Endodermal cell (in vitro differentiated cells): ENCODE data around the gene COL24A1. TPM values are rescaled to one million over a fixed set of nuclear protein-coding genes. Genes with fewer than 3 reads are reported as not detected.

Experiments
- DNase-seq: peaks from one replicate; pipeline ENCODE4 v3.0.0-alpha.2; 2017
- H3K27ac ChIP-seq: 2 replicates; pipeline ENCODE4 v1.5.1; 2013; ENCODE audit warnings: mild to moderate bottlenecking, low read depth, low read length, moderate library complexity
- H3K27me3 ChIP-seq: 2 replicates; pipeline ENCODE4 v1.6.1; 2013; ENCODE audit warnings: mild to moderate bottlenecking, low read length, moderate library complexity; ENCODE audit not compliant: insufficient read depth, control insufficient read depth, poor library complexity, severe bottlenecking
- H3K36me3 ChIP-seq: 2 replicates; pipeline ENCODE4 v1.7.0; 2013; ENCODE audit warnings: mild to moderate bottlenecking, low read length, moderate library complexity; ENCODE audit not compliant: control insufficient read depth, insufficient read depth
- H3K4me1 ChIP-seq: one replicate; pipeline ENCODE4 v1.7.0; 2013; ENCODE audit warnings: low read length; ENCODE audit not compliant: control insufficient read depth, insufficient read depth
- H3K4me3 ChIP-seq: 2 replicates; pipeline ENCODE4 v1.5.1; 2013; ENCODE audit warnings: mild to moderate bottlenecking, low read length, moderate library complexity
- H3K9ac ChIP-seq: 2 replicates; pipeline ENCODE4 v1.6.1; 2013; ENCODE audit warnings: mild to moderate bottlenecking, low read length, moderate library complexity; ENCODE audit not compliant: poor library complexity, severe bottlenecking; ENCODE audit errors: extremely low read depth
- H3K9me3 ChIP-seq: 2 replicates; pipeline ENCODE4 v1.6.1; 2013; ENCODE audit warnings: mild to moderate bottlenecking, low read length, moderate library complexity; ENCODE audit not compliant: control insufficient read depth
- H3K27ac Mint-ChIP-seq: 2 replicates; pipeline ENCODE4 v1.8.0; 2020; ENCODE audit warnings: mixed read lengths
- H3K27me3 Mint-ChIP-seq: 2 replicates; pipeline ENCODE4 v1.8.0; 2021; ENCODE audit warnings: mild to moderate bottlenecking, mixed read lengths; ENCODE audit not compliant: insufficient read depth
- H3K36me3 Mint-ChIP-seq: 2 replicates; pipeline ENCODE4 v1.8.0; 2020; ENCODE audit warnings: low read depth, mixed read lengths
- H3K4me1 Mint-ChIP-seq: 2 replicates; pipeline ENCODE4 v1.8.0; 2020; ENCODE audit warnings: mixed read lengths
- H3K4me3 Mint-ChIP-seq: 2 replicates; pipeline ENCODE4 v1.8.0; 2020; ENCODE audit warnings: mild to moderate bottlenecking, moderate library complexity, mixed read lengths
- H3K9me3 Mint-ChIP-seq: 2 replicates; pipeline ENCODE4 v1.8.0; 2020; ENCODE audit warnings: mild to moderate bottlenecking, mixed read lengths
- CTCF ChIP-seq: fragments of 200-600 bp; sonication (generic); conservative IDR thresholded peaks from 2 replicates; pipeline ENCODE4 v1.5.0; 2021; ENCODE audit warnings: antibody characterized with exemption, mild to moderate bottlenecking
- WGBS, 2 experiments: methylation state at CpG; one replicate each; pipeline versions ENCODE4 v1.1.5 to v1.1.7; 2013; ENCODE audit warnings: missing lambda C conversion rate in 2 of 2, mixed read lengths in 1 of 2; ENCODE audit not compliant: insufficient coverage in 1 of 2, insufficient read length in 1 of 2; 5-methylcytosine and 5-hydroxymethylcytosine counted together
- total RNA-seq, 2 donors: library from RNA; stranded (reverse); fragmentation: NEBNext Ultra II Directional in 1 of 2; extraction: Animal tissue kit (Norgen Biotek cat#: 25700) in 1 of 2; gene quantifications; 2 replicates in 1 of 2; 3 replicates in 1 of 2; pipeline ENCODE4 v1.2.1, GENCODE V29; 2021

Gene COL24A1
- total RNA-seq, 2 donors from 2014 or later = 0.84 to 0.95 TPM

GRCh38 chr1:85762804-85763203, 393.8 kb downstream of the COL24A1 start:
- Mint-ChIP-seq H3K9me3 (no peaks in the 10 kb centered on the region), H3K4me1 (no peaks in the 10 kb centered on the region), H3K27ac (no peak overlapping the region), H3K36me3 (no peaks in the 10 kb centered on the region), H3K4me3 (no peak overlapping the region), H3K27me3 (no peaks in the 10 kb centered on the region)
- Histone ChIP-seq H3K4me3 (no peak overlapping the region), H3K9ac (no peak overlapping the region), H3K27ac (no peak overlapping the region), H3K27me3 (peaks cover 5% of the 10 kb centered on the region), H3K36me3 (no peaks in the 10 kb centered on the region), H3K9me3 (no peaks in the 10 kb centered on the region), H3K4me1 (no peaks in the 10 kb centered on the region)
- 83 to 88% methylated on average over 1 of the region's 1 CpG for WGBS, 2 experiments
- no peak for DNase-seq
- TF ChIP-seq CTCF = no peak

- no peak for DNase-seq
- H3K27ac ChIP-seq = no peak overlapping the region
- H3K27ac Mint-ChIP-seq = no peak overlapping the region
- no peak overlapping the region for H3K9ac ChIP-seq
- H3K4me3 ChIP-seq = no peak overlapping the region
- no peaks in the 10 kb centered on the region for H3K4me1 ChIP-seq
- H3K27me3 Mint-ChIP-seq = no peaks in the 10 kb centered on the region
- H3K36me3 ChIP-seq = no peaks in the 10 kb centered on the region
- peaks cover 5% of the 10 kb centered on the region for H3K27me3 ChIP-seq
- no peaks in the 10 kb centered on the region for H3K9me3 ChIP-seq
- 92 to 100% methylated on average over 3 to 5 of the region's 5 CpGs for WGBS, 2 experiments
- TF ChIP-seq CTCF = no peak
- H3K36me3 Mint-ChIP-seq = no peaks in the 10 kb centered on the region
- H3K4me3 Mint-ChIP-seq = no peak overlapping the region
- H3K9me3 Mint-ChIP-seq = peaks cover 11% of the 10 kb centered on the region
- no peaks in the 10 kb centered on the region for H3K4me1 Mint-ChIP-seq
Observed at GRCh38 chr1:85756864-85757263, 399.7 kb downstream of the COL24A1 start.

- no peaks in the 10 kb centered on the region for H3K27me3 Mint-ChIP-seq
- no CpG with 5 or more reads among the region's 1 CpG for WGBS, 2 experiments
- H3K27ac Mint-ChIP-seq = no peak overlapping the region
- H3K9ac ChIP-seq = no peak overlapping the region
- DNase-seq = no peak
- H3K9me3 Mint-ChIP-seq = peaks cover 5% of the 10 kb centered on the region
- H3K4me3 Mint-ChIP-seq = no peak overlapping the region
- H3K36me3 ChIP-seq = no peaks in the 10 kb centered on the region
- no peak for TF ChIP-seq CTCF
- H3K4me1 Mint-ChIP-seq = peaks cover 3% of the 10 kb centered on the region
- H3K9me3 ChIP-seq = peaks cover 8% of the 10 kb centered on the region
- H3K27me3 ChIP-seq = no peaks in the 10 kb centered on the region
- H3K4me3 ChIP-seq = no peak overlapping the region
- H3K27ac ChIP-seq = no peak overlapping the region
- H3K4me1 ChIP-seq = no peaks in the 10 kb centered on the region
- no peaks in the 10 kb centered on the region for H3K36me3 Mint-ChIP-seq
Observed at GRCh38 chr1:85748120-85748519, 408.5 kb downstream of the COL24A1 start.
